Trophoblast cell (in vitro differentiated cells and primary cell): ENCODE data around the gene CTDP1.
"Not testable (repeated sequence)": the region's sequence is repeated elsewhere in the genome, so short reads cannot be mapped to it uniquely, and the experiment has no call there.

ENCODE experiments used
- DNase-seq, 2 donors: peaks; one replicate each; pipeline ENCODE4 v3.0.0-alpha.2; 2016
- H2AFZ ChIP-seq: 2 replicates; pipeline ENCODE4 v1.6.1; 2013; ENCODE audit warnings: low read length, moderate library complexity, mild to moderate bottlenecking; ENCODE audit not compliant: insufficient read depth, poor library complexity
- H2AK5ac ChIP-seq: 2 replicates; pipeline ENCODE4 v1.6.1; 2013; ENCODE audit warnings: mild to moderate bottlenecking, low read length
- H2BK120ac ChIP-seq: 2 replicates; pipeline ENCODE4 v1.6.1; 2013; ENCODE audit warnings: low read length, mild to moderate bottlenecking, moderate library complexity; ENCODE audit not compliant: insufficient read depth, poor library complexity
- H2BK12ac ChIP-seq: 2 replicates; pipeline ENCODE4 v1.6.1; 2013; ENCODE audit warnings: mild to moderate bottlenecking, low read length, moderate library complexity
- H2BK5ac ChIP-seq: 2 replicates; pipeline ENCODE4 v1.6.1; 2013; ENCODE audit warnings: low read length, low read depth, moderate library complexity, mild to moderate bottlenecking; ENCODE audit not compliant: poor library complexity
- H3K14ac ChIP-seq: 2 replicates; pipeline ENCODE4 v1.6.1; 2013; ENCODE audit warnings: mild to moderate bottlenecking, low read length
- H3K18ac ChIP-seq: 2 replicates; pipeline ENCODE4 v1.6.1; 2013; ENCODE audit warnings: mild to moderate bottlenecking, low read length
- H3K23ac ChIP-seq: 2 replicates; pipeline ENCODE4 v1.6.1; 2013; ENCODE audit warnings: low read length
- H3K27ac ChIP-seq: 2 replicates; pipeline ENCODE4 v1.5.1; 2013; ENCODE audit warnings: low read depth, mild to moderate bottlenecking, inconsistent platforms, low read length, moderate library complexity
- H3K27me3 ChIP-seq: 2 replicates; pipeline ENCODE4 v1.6.1; 2013; ENCODE audit warnings: inconsistent platforms, mild to moderate bottlenecking, low read length, moderate library complexity; ENCODE audit not compliant: insufficient read depth
- H3K36me3 ChIP-seq, 2 experiments: 1 replicate in 1 of 2; 2 replicates in 1 of 2; pipeline ENCODE4 v1.6.1; 2013; ENCODE audit warnings: low read length in 2 of 2, mild to moderate bottlenecking in 2 of 2, moderate library complexity in 1 of 2; ENCODE audit not compliant: insufficient read depth in 2 of 2, control insufficient read depth in 1 of 2
- H3K4ac ChIP-seq: 2 replicates; pipeline ENCODE4 v1.6.1; 2013; ENCODE audit warnings: low read depth, mild to moderate bottlenecking, low read length, moderate library complexity
- H3K4me1 ChIP-seq, 2 experiments: 1 replicate in 1 of 2; 2 replicates in 1 of 2; pipeline ENCODE4 v1.6.1; 2013; ENCODE audit warnings: low read length in 2 of 2, mild to moderate bottlenecking in 2 of 2, moderate library complexity in 1 of 2; ENCODE audit not compliant: insufficient read depth in 2 of 2, control insufficient read depth in 1 of 2
- H3K4me2 ChIP-seq: 2 replicates; pipeline ENCODE4 v1.6.1; 2013; ENCODE audit warnings: inconsistent platforms, mild to moderate bottlenecking, low read length, moderate library complexity
- H3K4me3 ChIP-seq: 2 replicates; pipeline ENCODE4 v1.5.1; 2013; ENCODE audit warnings: mild to moderate bottlenecking, low read depth, low read length, inconsistent platforms
- H3K79me1 ChIP-seq: one replicate; pipeline ENCODE4 v1.6.1; 2013; ENCODE audit warnings: low read length
- H3K79me2 ChIP-seq: 2 replicates; pipeline ENCODE4 v1.6.1; 2013; ENCODE audit warnings: low read length, mild to moderate bottlenecking; ENCODE audit not compliant: control insufficient read depth, insufficient read depth, poor library complexity
- H3K9ac ChIP-seq: 2 replicates; pipeline ENCODE4 v1.6.1; 2013; ENCODE audit warnings: mild to moderate bottlenecking, low read length
- H3K9me3 ChIP-seq: 2 replicates; pipeline ENCODE4 v1.6.1; 2013; ENCODE audit warnings: low read depth, mild to moderate bottlenecking, control low read depth, inconsistent platforms, low read length; ENCODE audit not compliant: insufficient read depth
- H4K12ac ChIP-seq: 2 replicates; pipeline ENCODE4 v1.6.1; 2013; ENCODE audit warnings: low read depth, mild to moderate bottlenecking, low read length, moderate library complexity
- H4K8ac ChIP-seq: 2 replicates; pipeline ENCODE4 v1.6.1; 2013; ENCODE audit warnings: low read depth, mild to moderate bottlenecking, low read length, moderate library complexity
- H4K91ac ChIP-seq: one replicate; pipeline ENCODE4 v1.6.1; 2013; ENCODE audit warnings: low read depth, mild to moderate bottlenecking, low read length, moderate library complexity
- WGBS: extraction: QIAGEN DNeasy Blood & Tissue Kit; methylation state at CpG from one replicate; pipeline ENCODE4 v1.1.7; 2013; ENCODE audit warnings: missing lambda C conversion rate; ENCODE audit not compliant: insufficient read length, insufficient coverage; ENCODE audit errors: extremely low coverage; 5-methylcytosine and 5-hydroxymethylcytosine counted together

The CTDP1 gene

DNA sequence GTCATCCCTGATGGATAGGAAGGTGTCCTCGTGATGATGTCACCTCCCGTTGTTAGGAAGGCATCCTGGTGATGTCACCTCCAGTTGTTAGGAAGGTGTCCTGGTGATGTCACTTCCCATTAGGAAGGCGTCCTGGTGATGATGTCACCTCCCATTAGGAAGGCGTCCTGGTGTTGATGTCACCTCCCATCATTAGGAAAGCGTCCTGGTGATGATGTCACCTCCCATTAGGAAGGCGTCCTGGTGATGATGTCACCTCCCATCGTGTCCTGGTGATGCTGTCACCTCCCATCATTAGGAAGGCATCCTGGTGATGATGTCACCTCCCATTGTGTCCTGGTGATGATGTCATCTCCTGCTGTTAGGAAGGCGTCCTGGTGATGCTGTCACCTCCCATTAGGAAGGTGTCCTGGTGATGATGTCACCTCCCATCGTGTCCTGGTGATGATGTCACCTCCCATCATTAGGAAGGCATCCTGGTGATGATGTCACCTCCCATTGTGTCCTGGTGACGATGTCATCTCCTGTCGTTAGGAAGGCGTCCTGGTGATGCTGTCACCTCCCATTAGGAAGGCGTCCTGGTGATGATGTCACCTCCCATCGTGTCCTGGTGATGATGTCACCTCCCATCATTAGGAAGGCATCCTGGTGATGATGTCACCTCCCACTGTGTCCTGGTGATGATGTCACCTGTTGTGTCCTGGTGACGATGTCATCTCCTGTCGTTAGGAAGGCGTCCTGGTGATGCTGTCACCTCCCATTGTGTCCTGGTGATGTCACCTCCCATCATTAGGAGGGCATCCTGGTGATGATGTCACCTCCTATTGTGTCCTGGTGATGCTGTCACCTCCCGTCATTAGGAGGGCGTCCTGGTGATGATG lies 40.1 kb downstream of the CTDP1 start:
- DNase-seq = peak; percentile 10 to 23
- not testable (repeated sequence) for H2AFZ ChIP-seq

DNA sequence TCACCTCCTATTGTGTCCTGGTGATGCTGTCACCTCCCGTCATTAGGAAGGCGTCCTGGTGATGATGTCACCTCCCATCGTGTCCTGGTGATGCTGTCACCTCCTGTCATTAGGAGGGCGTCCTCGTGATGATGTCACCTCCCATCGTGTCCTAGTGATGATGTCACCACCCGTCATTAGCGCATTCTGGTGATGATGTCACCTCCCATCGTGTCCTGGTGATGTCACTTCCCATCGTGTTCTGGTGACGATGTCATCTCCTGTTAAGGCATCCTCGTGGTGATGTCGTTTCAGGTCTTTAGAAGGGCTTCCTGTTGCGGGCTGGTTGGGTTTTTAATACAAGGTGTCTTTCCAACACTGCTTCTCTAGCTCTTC lies 40.7 kb downstream of the CTDP1 start:
- H3K79me1 ChIP-seq = no peaks in the 10 kb centered on the region
- H3K4me1 ChIP-seq = no peaks in the 10 kb centered on the region
- no peak overlapping the region for H3K18ac ChIP-seq
- peaks cover 63 to 70% of the 10 kb centered on the region in 2 experiments for H3K36me3 ChIP-seq
- no peak overlapping the region for H2BK120ac ChIP-seq
- no peak overlapping the region for H3K9ac ChIP-seq
- no peak overlapping the region for H3K4ac ChIP-seq
- no peak overlapping the region for H3K27ac ChIP-seq
- no peak overlapping the region for H4K12ac ChIP-seq
- no peaks in the 10 kb centered on the region for H3K27me3 ChIP-seq
- no peak overlapping the region for H3K14ac ChIP-seq
- H2AFZ ChIP-seq = no peak overlapping the region
- DNase-seq = peak in 1 of 2 donors; percentile 1
- peaks cover 11% of the 10 kb centered on the region for H3K9me3 ChIP-seq
- H2BK5ac ChIP-seq = no peak overlapping the region
- no peak overlapping the region for H3K4me3 ChIP-seq
- WGBS = no CpG with 5 or more reads among the region's 14 CpGs
- no peaks in the 10 kb centered on the region for H3K79me2 ChIP-seq
- no peak overlapping the region for H3K23ac ChIP-seq
- H4K91ac ChIP-seq = no peak overlapping the region
- no peak overlapping the region for H2BK12ac ChIP-seq
- H3K4me2 ChIP-seq = no peak overlapping the region
- H2AK5ac ChIP-seq = no peak overlapping the region
- no peak overlapping the region for H4K8ac ChIP-seq

More for the DNA sequence above, 40.1 kb downstream of the CTDP1 start:
- H3K4ac ChIP-seq, H3K79me1 ChIP-seq, H3K4me1 ChIP-seq, H2BK5ac ChIP-seq, H4K8ac ChIP-seq, H3K27me3 ChIP-seq, H3K14ac ChIP-seq, H3K4me2 ChIP-seq, H2AK5ac ChIP-seq, H4K12ac ChIP-seq, H3K18ac ChIP-seq, H3K27ac ChIP-seq, H2BK12ac ChIP-seq, H3K9ac ChIP-seq, H3K4me3 ChIP-seq, H4K91ac ChIP-seq, H2BK120ac ChIP-seq, H3K23ac ChIP-seq, H3K79me2 ChIP-seq: not testable (repeated sequence)
- Histone ChIP-seq H3K36me3 (peaks cover 70 to 76% of the 10 kb centered on the region in 2 experiments), H3K9me3 (peaks cover 11% of the 10 kb centered on the region)
- no CpG with 5 or more reads among the region's 19 CpGs for WGBS

DNA sequence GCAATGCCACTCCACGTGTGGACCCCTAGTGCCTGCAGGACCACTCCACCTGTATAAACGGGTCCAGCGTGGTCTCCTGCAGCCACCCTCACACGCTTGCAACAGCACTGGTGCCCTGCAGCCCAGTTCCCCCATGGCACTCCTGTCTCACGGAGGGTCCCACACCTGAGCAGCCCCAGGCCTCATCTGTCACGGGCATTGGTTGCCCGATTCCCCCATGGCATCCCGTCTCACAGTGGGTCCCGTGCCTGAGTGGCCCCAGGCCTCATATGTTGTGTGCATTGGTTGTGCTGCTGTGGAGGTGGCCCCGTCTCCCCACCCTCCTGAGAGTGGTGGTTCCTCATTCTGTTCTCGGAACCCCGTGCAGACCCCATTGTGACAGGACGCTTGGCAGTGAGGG lies 43.4 kb downstream of the CTDP1 start:
- H3K79me2 ChIP-seq = no peaks in the 10 kb centered on the region
- H3K9me3 ChIP-seq = peaks cover 9% of the 10 kb centered on the region
- H2BK12ac ChIP-seq = no peak overlapping the region
- no peak overlapping the region for H3K4me3 ChIP-seq
- H3K27ac ChIP-seq = no peak overlapping the region
- no peak overlapping the region for H4K91ac ChIP-seq
- H3K27me3 ChIP-seq = no peaks in the 10 kb centered on the region
- H3K23ac ChIP-seq = no peak overlapping the region
- no peak overlapping the region for H2AFZ ChIP-seq
- no peak overlapping the region for H3K14ac ChIP-seq
- H4K8ac ChIP-seq = no peak overlapping the region
- peaks cover 42 to 51% of the 10 kb centered on the region in 2 experiments for H3K36me3 ChIP-seq
- no peak overlapping the region for H2BK120ac ChIP-seq
- no peak overlapping the region for H2BK5ac ChIP-seq
- no peak overlapping the region for H3K4ac ChIP-seq
- H3K79me1 ChIP-seq = no peaks in the 10 kb centered on the region
- DNase-seq = no peak
- no peak overlapping the region for H3K18ac ChIP-seq
- no peak overlapping the region for H2AK5ac ChIP-seq
- no peak overlapping the region for H4K12ac ChIP-seq
- no peak overlapping the region for H3K9ac ChIP-seq
- no peaks in the 10 kb centered on the region for H3K4me1 ChIP-seq
- no CpG with 5 or more reads among the region's 13 CpGs for WGBS
- no peak overlapping the region for H3K4me2 ChIP-seq

DNA sequence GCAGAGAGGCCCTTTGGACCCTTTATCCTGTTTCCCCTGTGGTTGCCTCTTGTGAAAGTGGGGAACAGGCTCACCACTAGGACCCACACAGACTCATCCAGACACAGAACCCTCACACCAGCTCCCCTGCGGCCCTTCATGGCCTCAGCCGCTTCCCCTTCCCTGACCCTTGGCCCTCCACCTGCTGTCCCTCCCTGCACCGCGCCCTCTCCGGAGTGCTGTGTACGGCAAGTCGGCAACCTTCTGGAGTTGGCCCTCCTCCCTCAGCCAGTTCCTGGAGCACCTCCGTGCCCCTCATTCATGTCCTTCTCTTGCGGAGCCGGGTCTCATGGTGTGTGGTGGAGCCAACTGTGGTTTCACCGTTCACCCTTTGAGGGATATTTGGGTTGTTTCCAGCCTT lies 44.0 kb downstream of the CTDP1 start:
- no peaks in the 10 kb centered on the region for H3K79me1 ChIP-seq
- H3K9ac ChIP-seq = no peak overlapping the region
- no peak overlapping the region for H2BK120ac ChIP-seq
- no peak overlapping the region for H4K91ac ChIP-seq
- no CpG with 5 or more reads among the region's 11 CpGs for WGBS
- peaks cover 37 to 48% of the 10 kb centered on the region in 2 experiments for H3K36me3 ChIP-seq
- H3K18ac ChIP-seq = peak overlapping the region; percentile 8
- H3K79me2 ChIP-seq = no peaks in the 10 kb centered on the region
- H3K27me3 ChIP-seq = no peaks in the 10 kb centered on the region
- H4K12ac ChIP-seq = no peak overlapping the region
- H3K14ac ChIP-seq = no peak overlapping the region
- H3K4ac ChIP-seq = no peak overlapping the region
- no peak overlapping the region for H2BK5ac ChIP-seq
- no peak for DNase-seq
- H3K4me3 ChIP-seq = no peak overlapping the region
- H2AFZ ChIP-seq = no peak overlapping the region
- H3K9me3 ChIP-seq = peaks cover 9% of the 10 kb centered on the region
- no peak overlapping the region for H2AK5ac ChIP-seq
- no peaks in the 10 kb centered on the region for H3K4me1 ChIP-seq
- H3K4me2 ChIP-seq = no peak overlapping the region
- peak overlapping the region; percentile 71 for H3K23ac ChIP-seq
- H3K27ac ChIP-seq = no peak overlapping the region
- no peak overlapping the region for H2BK12ac ChIP-seq
- H4K8ac ChIP-seq = no peak overlapping the region
